K562 (cell line): Measurements from ENCODE around the gene MAP1LC3B. TPM values are rescaled to one million over a fixed set of nuclear protein-coding genes. Genes with fewer than 3 reads are reported as not detected.

ENCODE experiments used
- ATAC-seq: fragments of 200-7000 bp; cut with Tn5 transposase; 3 replicates; pipeline ENCODE4 v1.9.1; 2020; ENCODE audit warnings: moderate library complexity
- BruUV-seq: library from RNA; stranded (reverse); fragments of 400-500 nt; replicated peaks from 2 replicates; lab custom pipeline; 2021; lab: Mats Ljungman, UMichigan
- CTCF ChIA-PET: fragments of 300-600 bp; formaldehyde crosslinking; extraction: SDS; loops from one replicate; lab custom pipeline; 2021; ENCODE audit warnings: low intra/inter-chr PET ratio; lab: Yijun Ruan, JAX
- POLR2A ChIA-PET: fragments of 300-600, 350-650 bp; sonication (Branson Sonifier 250); formaldehyde crosslinking; extraction: SDS; loops from one replicate; lab custom pipeline; 2021; ENCODE audit warnings: antibody characterized with exemption, inconsistent platforms; lab: Yijun Ruan, JAX
- DNase-seq, 4 experiments: peaks; one replicate each; pipeline versions ENCODE4 v3.0.0 to v3.0.0-alpha.2; 2011 to 2018; ENCODE audit warnings: low spot score in 3 of 4, mixed read lengths in 3 of 4; ENCODE audit errors: extremely low read depth in 1 of 4
- FAIRE-seq: peaks from 2 replicates; lab custom pipeline; 2011; peaks lifted over from hg19 to GRCh38; lab: Jason Lieb, UNC
- H2AFZ ChIP-seq: 2 replicates; pipeline ENCODE4 v1.6.0; 2011; ENCODE audit warnings: low read depth, low read length, control low read depth, inconsistent platforms
- H3K27ac ChIP-seq: fragments of 200-600 bp; 3 replicates; pipeline ENCODE4 v1.8.0; 2011; ENCODE audit warnings: low read depth, mild to moderate bottlenecking, control low read depth, inconsistent platforms, low read length, moderate library complexity, mixed read lengths; ENCODE audit errors: extremely low read depth
- H3K27me3 ChIP-seq, 2 experiments: fragments of 300-600 bp in 1 of 2; 2 replicates in 1 of 2; 3 replicates in 1 of 2; pipeline versions ENCODE4 v1.6.0 to v1.8.0; 2011; ENCODE audit warnings: inconsistent platforms in 2 of 2, low read length in 2 of 2, mild to moderate bottlenecking in 1 of 2, mixed read lengths in 1 of 2, moderate library complexity in 1 of 2; ENCODE audit not compliant: control insufficient read depth in 2 of 2, insufficient read depth in 2 of 2
- H3K36me3 ChIP-seq: fragments of 300-600 bp; 3 replicates; pipeline ENCODE4 v1.8.0; 2011; ENCODE audit warnings: mild to moderate bottlenecking, low read length, inconsistent platforms; ENCODE audit not compliant: control insufficient read depth, insufficient read depth
- H3K4me1 ChIP-seq, 2 experiments: fragments of 200-600 bp in 1 of 2; replicated peaks in 1 of 2; 2 replicates in 1 of 2; 3 replicates in 1 of 2; pipeline versions ENCODE4 v1.5.1 to v1.8.0; 2011; ENCODE audit warnings: inconsistent platforms in 2 of 2, low read length in 2 of 2, mild to moderate bottlenecking in 1 of 2, mixed read lengths in 1 of 2, moderate library complexity in 1 of 2; ENCODE audit not compliant: control insufficient read depth in 2 of 2, insufficient read depth in 2 of 2
- H3K4me2 ChIP-seq: 2 replicates; pipeline ENCODE4 v1.6.1; 2011; ENCODE audit warnings: low read length, control low read depth, inconsistent platforms, mixed read lengths; ENCODE audit not compliant: insufficient read depth
- H3K4me3 ChIP-seq: fragments of 200-600 bp; sonication (generic), shearing (Covaris generic); 2 replicates; pipeline ENCODE4 v1.5.1; 2016; ENCODE audit warnings: control low read depth, inconsistent platforms
- H3K79me2 ChIP-seq: fragments of 200-600 bp; 3 replicates; pipeline ENCODE4 v1.8.0; 2011; ENCODE audit warnings: low read length, inconsistent platforms; ENCODE audit not compliant: control insufficient read depth, insufficient read depth
- H3K9ac ChIP-seq, 2 experiments: 2 replicates each; pipeline versions ENCODE4 v1.6.0 to v1.6.1; 2011; ENCODE audit warnings: low read depth in 2 of 2, low read length in 2 of 2, control low read depth in 1 of 2, inconsistent platforms in 1 of 2, mild to moderate bottlenecking in 1 of 2, mixed read lengths in 1 of 2; ENCODE audit not compliant: insufficient read depth in 1 of 2
- H3K9me1 ChIP-seq: one replicate; pipeline ENCODE4 v1.6.0; 2011; ENCODE audit warnings: inconsistent platforms, mild to moderate bottlenecking, low read length, moderate library complexity; ENCODE audit not compliant: control insufficient read depth, insufficient read depth
- H3K9me3 ChIP-seq: replicated peaks from 2 replicates; pipeline ENCODE4 v1.5.1; 2011; ENCODE audit warnings: low read depth, low read length, inconsistent platforms; ENCODE audit not compliant: control insufficient read depth, insufficient read depth
- H4K20me1 ChIP-seq: replicated peaks from 2 replicates; pipeline ENCODE4 v1.6.1; 2011; ENCODE audit warnings: low read length, inconsistent platforms, mixed read lengths; ENCODE audit not compliant: control insufficient read depth, insufficient read depth
- AFF1 ChIP-seq, 2 experiments: fragments of 450-650 bp; IDR thresholded peaks; 2 replicates each; pipeline ENCODE4 v1.6.1; 2018; ENCODE audit warnings: mild to moderate bottlenecking in 2 of 2, low read depth in 1 of 2; ENCODE audit not compliant: partially characterized antibody in 2 of 2
- FOXK2 ChIP-seq, 2 experiments: fragments of 450-650 bp; IDR thresholded peaks in 1 of 2; conservative IDR thresholded peaks in 1 of 2; 2 replicates each; pipeline ENCODE4 v1.6.1; 2016; ENCODE audit warnings: low read depth in 2 of 2, mild to moderate bottlenecking in 1 of 2
- NR2F6 ChIP-seq: fragments of 450-650 bp; formaldehyde crosslinking; IDR thresholded peaks from 2 replicates; pipeline ENCODE4 v1.4.0; 2020; ENCODE audit warnings: mild to moderate bottlenecking
- PHF21A ChIP-seq: fragments of 450-650 bp; IDR thresholded peaks from 2 replicates; pipeline ENCODE4 v1.6.1; 2017; ENCODE audit warnings: low read depth, borderline replicate concordance
- RBM22 ChIP-seq: fragments of 200-400 bp; formaldehyde crosslinking; IDR thresholded peaks from 2 replicates; pipeline ENCODE4 v1.6.1; 2018; ENCODE audit warnings: low read length, low read depth; ENCODE audit not compliant: poor library complexity, severe bottlenecking
- SRSF1 ChIP-seq: fragments of 200-400 bp; formaldehyde crosslinking; IDR thresholded peaks from 2 replicates; pipeline ENCODE4 v1.6.1; 2017; ENCODE audit warnings: mild to moderate bottlenecking, low read depth, low read length, moderate library complexity
- TAF7 ChIP-seq: fragments of 450-650 bp; IDR thresholded peaks from 2 replicates; pipeline ENCODE4 v1.6.1; 2016; ENCODE audit warnings: missing genetic modification characterization, missing compliant biosample characterization
- ZNF12 ChIP-seq: sonication (generic); formaldehyde crosslinking; IDR thresholded peaks from 2 replicates; pipeline ENCODE4 v1.4.0; 2020; ENCODE audit warnings: mild to moderate bottlenecking, missing genetic modification reagents
- ZNF407 ChIP-seq: fragments of 450-650 bp; IDR thresholded peaks from 2 replicates; pipeline ENCODE4 v1.6.1; 2016; ENCODE audit warnings: low read depth
- ZNF644 ChIP-seq: fragments of 200-800 bp; sonication (Bioruptor generic); IDR thresholded peaks from 2 replicates; pipeline ENCODE4 v1.6.1; 2016; ENCODE audit warnings: low read depth, missing genetic modification characterization, missing compliant biosample characterization
- ZNF695 ChIP-seq: fragments of 450-650 bp; formaldehyde crosslinking; IDR thresholded peaks from 2 replicates; pipeline ENCODE4 v1.4.0; 2020; ENCODE audit warnings: mild to moderate bottlenecking, moderate library complexity
- WGBS: fragments of 100-300 bp; shearing (Covaris generic); methylation state at CpG from one replicate; pipeline ENCODE4 v1.1.6; 2016; ENCODE audit warnings: low coverage, mixed read lengths; ENCODE audit not compliant: insufficient coverage; ENCODE audit errors: missing lambda C conversion rate; 5-methylcytosine and 5-hydroxymethylcytosine counted together
- in situ Hi-C: fragments of 300-500 bp; cut with MboI; formaldehyde crosslinking; loops from 4 replicates; pipeline ENCODE4 v1.15.0; 2018; ENCODE audit warnings: inconsistent platforms, mixed read lengths
- intact Hi-C: fragments of 100-400 bp; cut with micrococcal nuclease; formaldehyde crosslinking; loops from 2 replicates; pipeline ENCODE4 v1.14.2; 2022
- polyA plus RNA-seq, 8 experiments: library from polyadenylated mRNA; depleted of rRNA in 4 of 8; stranded (reverse) in 5 of 8; unstranded in 3 of 8; fragments of >200 nt; fragmentation: Nextera tagmentation in 2 of 8; fragmentation: Illumina TruSeq in 1 of 8; extraction: Ambion mirVana in 2 of 8; extraction: Trizol in 1 of 8; gene quantifications; 2 replicates each; pipeline versions ENCODE4 v1.2.1 to v1.2.3, GENCODE V29; 2011 to 2014; ENCODE audit warnings: inconsistent platforms in 1 of 8, missing spikeins in 1 of 8
- total RNA-seq, 7 experiments: library from RNA; depleted of rRNA in 6 of 7; stranded (reverse); fragments of >200 nt in 6 of 7; fragmentation: Illumina TruSeq in 2 of 7; extraction: Trizol in 2 of 7; gene quantifications; 2 replicates each; pipeline versions ENCODE4 v1.2.1 to v1.2.3, GENCODE V29; 2011 to 2021; ENCODE audit warnings: low replicate concordance in 1 of 7

Gene MAP1LC3B
- total and polyA plus RNA-seq, 9 of the 15 experiments (the other 6 are each of a cell fraction or from before 2014, with no cell fraction given): 16.0 to 81.5 (median 36.7) TPM

- ATAC-seq: no peak
- no TSS peak for BruUV-seq
- TF ChIP-seq RBM22 (no peak), ZNF407 (no peak), ZNF695 (no peak), FOXK2 (conservative IDR thresholded peaks at IDR 0.05 in 1 of 2, IDR thresholded peaks at IDR 0.05 in 1 of 2; ENCODE audit: low read depth in 2 of 2) (no peak), AFF1 (IDR thresholded peaks at IDR 0.05; ENCODE audit: low read depth in 1 of 2, partially characterized antibody in 2 of 2) (no peak), TAF7 (tag) (no peak), PHF21A (no peak), ZNF12 (no peak), SRSF1 (no peak), NR2F6 (CRISPR knock-in tag) (no peak), ZNF644 (no peak)
Observed at GRCh38 chr16:87418216-87418615, 26.1 kb downstream of the MAP1LC3B start.

More at GRCh38 chr16:87418216-87418615, 26.1 kb downstream of the MAP1LC3B start:
- 0 out of 2 replicates have a peak, but pooled peaks cover 4% of the 10 kb centered on the region for H4K20me1 ChIP-seq
- in situ Hi-C loops (no loop called here), intact Hi-C loops (loop anchor here (10.0 kb wide), 1 partner anchor 147 kb away; no protein-coding TSS in a partner anchor)
- no peak overlapping the region for H3K4me3 ChIP-seq
- H3K4me2 ChIP-seq: no peak overlapping the region
- WGBS: 89% methylated on average over 18 of the region's 18 CpGs
- no peak overlapping the region for H3K9ac ChIP-seq
- no peaks in the 10 kb centered on the region for H3K79me2 ChIP-seq
- ChIA-PET POLR2A (interaction anchor here (0.9 to 2.1 kb wide), 2 partner anchors 11 to 12 kb away, joined by 3 to 21 read pairs; no protein-coding TSS in a partner anchor), CTCF (no interaction called here)
- FAIRE-seq (no peak), DNase-seq (no peak)
- H2AFZ ChIP-seq: no peak overlapping the region
- H3K36me3 ChIP-seq: peaks cover 52% of the 10 kb centered on the region; the same call in 2 of the 3 replicates
- H3K4me1 ChIP-seq: peaks cover 0 to 4% of the 10 kb centered on the region in 2 experiments; a peak in 2 of 5 replicates
- no peaks in the 10 kb centered on the region for H3K9me3 ChIP-seq
- H3K9me1 ChIP-seq: peaks cover 4% of the 10 kb centered on the region
- H3K27me3 ChIP-seq: no peaks in the 10 kb centered on the region; a peak in 1 of 5 replicates
- H3K27ac ChIP-seq: no peak overlapping the region
